OCI-LY1 (cell line): Measurements from ENCODE around the gene UQCC5.

Source experiments
- H2AFZ ChIP-seq: fragments of 200-600 bp; sonication (generic), shearing (Covaris generic); 2 replicates; pipeline ENCODE4 v1.6.0; 2014; ENCODE audit warnings: antibody characterized with exemption, mild to moderate bottlenecking, low read length
- H3F3A ChIP-seq: fragments of 200-600 bp; sonication (generic), shearing (Covaris generic); 2 replicates; pipeline ENCODE4 v1.6.0; 2014; ENCODE audit warnings: mild to moderate bottlenecking, antibody characterized with exemption, low read length, moderate library complexity; ENCODE audit not compliant: insufficient read depth
- H3K27ac ChIP-seq: fragments of 200-600 bp; sonication (generic); 2 replicates; pipeline ENCODE4 v1.5.1; 2014; ENCODE audit warnings: low read length, mixed run types, mild to moderate bottlenecking, low read depth; ENCODE audit not compliant: poor library complexity, severe bottlenecking
- H3K27me3 ChIP-seq: fragments of 200-600 bp; sonication (generic); 2 replicates; pipeline ENCODE4 v1.6.0; 2014; ENCODE audit warnings: antibody characterized with exemption, mild to moderate bottlenecking, low read length, moderate library complexity; ENCODE audit not compliant: insufficient read depth
- H3K36me3 ChIP-seq: fragments of 200-600 bp; sonication (generic); 2 replicates; pipeline ENCODE4 v1.6.1; 2014; ENCODE audit warnings: mild to moderate bottlenecking, antibody characterized with exemption, low read length, moderate library complexity, mixed read lengths; ENCODE audit not compliant: insufficient read depth
- H3K4me1 ChIP-seq: fragments of 200-600 bp; sonication (generic); 2 replicates; pipeline ENCODE4 v1.5.1; 2014; ENCODE audit warnings: mild to moderate bottlenecking, low read length, moderate library complexity; ENCODE audit not compliant: insufficient read depth, severe bottlenecking
- H3K4me2 ChIP-seq: fragments of 200-600 bp; sonication (generic), shearing (Covaris generic); 2 replicates; pipeline ENCODE4 v1.6.1; 2014; ENCODE audit warnings: low read length
- H3K4me3 ChIP-seq: fragments of 200-600 bp; sonication (generic); 2 replicates; pipeline ENCODE4 v1.5.1; 2014; ENCODE audit warnings: low read length, low read depth, mild to moderate bottlenecking, mixed read lengths; ENCODE audit not compliant: poor library complexity, severe bottlenecking
- H3K79me2 ChIP-seq: fragments of 200-600 bp; shearing (Covaris generic); 2 replicates; pipeline ENCODE4 v1.6.1; 2016; ENCODE audit warnings: mixed run types, low read length, mixed read lengths; ENCODE audit not compliant: insufficient read depth
- H3K9ac ChIP-seq: fragments of 200-600 bp; sonication (generic), shearing (Covaris generic); 2 replicates; pipeline ENCODE4 v1.6.1; 2014; ENCODE audit warnings: mild to moderate bottlenecking, low read length, mixed read lengths
- H3K9me2 ChIP-seq: fragments of 200-600 bp; sonication (generic), shearing (Covaris generic); 2 replicates; pipeline ENCODE4 v1.6.1; 2014; ENCODE audit warnings: low read depth, mild to moderate bottlenecking, low read length, mixed read lengths
- H3K9me3 ChIP-seq: fragments of 200-600 bp; shearing (Covaris generic); 2 replicates; pipeline ENCODE4 v1.6.1; 2014; ENCODE audit warnings: low read length, mixed read lengths
- H4K20me1 ChIP-seq: fragments of 200-600 bp; sonication (generic), shearing (Covaris generic); 2 replicates; pipeline ENCODE4 v1.6.0; 2016; ENCODE audit warnings: mild to moderate bottlenecking, low read length; ENCODE audit not compliant: insufficient read depth
- EZH2 ChIP-seq: fragments of 200-600 bp; sonication (generic), shearing (Covaris generic); IDR thresholded peaks from 2 replicates; pipeline ENCODE4 v1.8.0; 2017; ENCODE audit warnings: borderline replicate concordance, mixed run types, mild to moderate bottlenecking, antibody characterized with exemption, low read length, moderate library complexity, mixed read lengths
- TF ChIP-seq, protein P1 (sequence below): fragments of 200-600 bp; sonication (generic), shearing (Covaris generic); IDR thresholded peaks from 2 replicates; pipeline ENCODE4 v1.5.1; 2017; ENCODE audit warnings: mild to moderate bottlenecking, antibody characterized with exemption, low read length, moderate library complexity, mixed read lengths

Gene UQCC5

DNA sequence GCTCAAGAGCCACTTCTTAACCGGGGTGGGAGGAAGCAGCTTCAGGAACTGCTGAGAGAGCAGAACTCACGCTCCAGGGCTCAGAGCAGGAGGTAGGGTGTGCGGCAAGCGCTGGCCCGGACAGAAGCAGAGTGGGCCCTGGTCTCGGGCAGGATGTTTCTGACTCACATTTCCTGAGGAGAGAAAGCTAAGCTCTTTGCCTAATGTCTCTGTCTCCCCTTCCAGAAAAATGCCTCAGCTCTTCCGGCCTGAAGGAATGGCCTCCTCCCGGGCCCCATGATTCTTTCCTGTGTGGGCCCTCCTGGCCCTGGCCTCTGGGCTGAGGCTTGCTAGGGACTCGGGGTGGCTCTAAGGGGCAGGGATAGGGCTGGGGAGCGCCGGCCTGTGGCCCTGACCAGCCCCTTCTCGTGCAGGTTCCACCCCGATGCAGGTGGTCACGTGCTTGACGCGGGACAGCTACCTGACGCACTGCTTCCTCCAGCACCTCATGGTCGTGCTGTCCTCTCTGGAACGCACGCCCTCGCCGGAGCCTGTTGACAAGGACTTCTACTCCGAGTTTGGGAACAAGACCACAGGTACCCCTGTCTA, 45.4 kb upstream of the UQCC5 start:
- peaks cover 68% of the 10 kb centered on the region; the same call in 1 of the 2 replicates for H3K36me3 ChIP-seq
- no peaks in the 10 kb centered on the region for H3K79me2 ChIP-seq
- no peak overlapping the region for H2AFZ ChIP-seq
- no peak for TF ChIP-seq EZH2
- TF ChIP-seq, protein P1, sequence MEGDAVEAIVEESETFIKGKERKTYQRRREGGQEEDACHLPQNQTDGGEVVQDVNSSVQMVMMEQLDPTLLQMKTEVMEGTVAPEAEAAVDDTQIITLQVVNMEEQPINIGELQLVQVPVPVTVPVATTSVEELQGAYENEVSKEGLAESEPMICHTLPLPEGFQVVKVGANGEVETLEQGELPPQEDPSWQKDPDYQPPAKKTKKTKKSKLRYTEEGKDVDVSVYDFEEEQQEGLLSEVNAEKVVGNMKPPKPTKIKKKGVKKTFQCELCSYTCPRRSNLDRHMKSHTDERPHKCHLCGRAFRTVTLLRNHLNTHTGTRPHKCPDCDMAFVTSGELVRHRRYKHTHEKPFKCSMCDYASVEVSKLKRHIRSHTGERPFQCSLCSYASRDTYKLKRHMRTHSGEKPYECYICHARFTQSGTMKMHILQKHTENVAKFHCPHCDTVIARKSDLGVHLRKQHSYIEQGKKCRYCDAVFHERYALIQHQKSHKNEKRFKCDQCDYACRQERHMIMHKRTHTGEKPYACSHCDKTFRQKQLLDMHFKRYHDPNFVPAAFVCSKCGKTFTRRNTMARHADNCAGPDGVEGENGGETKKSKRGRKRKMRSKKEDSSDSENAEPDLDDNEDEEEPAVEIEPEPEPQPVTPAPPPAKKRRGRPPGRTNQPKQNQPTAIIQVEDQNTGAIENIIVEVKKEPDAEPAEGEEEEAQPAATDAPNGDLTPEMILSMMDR: no peak
- no peak overlapping the region for H3K4me2 ChIP-seq
- H3K9me2 ChIP-seq: no peaks in the 10 kb centered on the region
- H3K4me1 ChIP-seq: no peaks in the 10 kb centered on the region
- H3K27me3 ChIP-seq: no peaks in the 10 kb centered on the region
- no peaks in the 10 kb centered on the region for H4K20me1 ChIP-seq
- no peak overlapping the region for H3K27ac ChIP-seq
- no peak overlapping the region for H3K9ac ChIP-seq
- no peaks in the 10 kb centered on the region for H3K9me3 ChIP-seq
- H3F3A ChIP-seq: no peaks in the 10 kb centered on the region
- no peak overlapping the region for H3K4me3 ChIP-seq

DNA sequence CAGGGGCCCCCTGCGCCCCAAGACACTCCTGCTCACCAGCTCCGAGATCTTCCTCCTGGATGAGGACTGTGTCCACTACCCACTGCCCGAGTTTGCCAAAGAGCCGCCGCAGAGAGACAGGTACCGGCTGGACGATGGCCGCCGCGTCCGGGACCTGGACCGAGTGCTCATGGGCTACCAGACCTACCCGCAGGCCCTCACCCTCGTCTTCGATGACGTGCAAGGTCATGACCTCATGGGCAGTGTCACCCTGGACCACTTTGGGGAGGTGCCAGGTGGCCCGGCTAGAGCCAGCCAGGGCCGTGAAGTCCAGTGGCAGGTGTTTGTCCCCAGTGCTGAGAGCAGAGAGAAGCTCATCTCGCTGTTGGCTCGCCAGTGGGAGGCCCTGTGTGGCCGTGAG, 44.3 kb upstream of the UQCC5 start:
- no peak overlapping the region for H3K9ac ChIP-seq
- no peak overlapping the region for H3K27ac ChIP-seq
- no peak overlapping the region for H2AFZ ChIP-seq
- no peaks in the 10 kb centered on the region; the same call in 1 of the 2 replicates for H3K27me3 ChIP-seq
- H3K4me3 ChIP-seq: no peak overlapping the region
- no peak overlapping the region for H3K4me2 ChIP-seq
- H3K9me2 ChIP-seq: no peaks in the 10 kb centered on the region
- H3K9me3 ChIP-seq: no peaks in the 10 kb centered on the region
- H3K79me2 ChIP-seq: no peaks in the 10 kb centered on the region
- H4K20me1 ChIP-seq: no peaks in the 10 kb centered on the region
- H3K4me1 ChIP-seq: no peaks in the 10 kb centered on the region
- TF ChIP-seq EZH2: no peak
- TF ChIP-seq, protein P1: no peak
- peaks cover 58% of the 10 kb centered on the region; the same call in 1 of the 2 replicates for H3K36me3 ChIP-seq
- no peaks in the 10 kb centered on the region for H3F3A ChIP-seq

DNA sequence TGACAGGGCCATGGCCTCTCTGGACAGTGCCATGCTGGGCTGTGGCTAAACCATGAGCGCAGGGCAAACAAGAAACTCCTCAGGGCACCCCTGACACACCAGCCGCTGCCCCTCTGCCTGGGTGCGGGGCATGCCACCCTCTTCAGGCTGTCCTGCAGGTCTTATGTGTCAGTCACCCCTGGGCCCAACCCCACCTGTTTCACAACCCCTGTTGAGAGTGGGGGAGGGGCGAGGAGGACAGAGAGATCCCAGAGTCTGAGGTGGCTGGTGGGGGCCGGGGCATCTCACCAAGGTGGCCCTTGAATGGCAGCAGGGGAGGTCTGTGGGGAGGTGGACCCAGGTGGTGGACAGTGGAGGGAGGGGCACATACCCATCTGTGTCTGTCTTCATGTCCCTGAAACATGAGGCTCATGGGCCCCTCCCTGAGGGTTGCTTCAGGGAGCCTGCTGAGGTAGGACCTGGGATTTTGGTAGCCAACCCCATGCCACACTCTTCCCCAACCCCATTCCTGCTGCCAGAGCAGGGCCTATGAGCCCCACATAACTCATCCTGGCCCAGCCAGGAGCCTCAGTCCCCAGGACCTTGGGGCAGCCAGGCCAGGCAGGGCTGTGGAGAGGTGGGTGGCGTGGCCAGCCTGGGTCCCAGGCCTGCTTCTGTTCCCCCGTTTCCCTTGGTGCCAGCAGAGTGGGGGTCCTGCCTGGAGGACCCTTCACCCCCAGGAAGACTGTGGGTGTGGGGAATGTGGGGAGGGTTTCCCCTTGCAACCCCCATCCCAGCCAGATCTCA, 43.0 kb upstream of the UQCC5 start:
- H3K79me2 ChIP-seq: no peaks in the 10 kb centered on the region
- TF ChIP-seq EZH2: no peak
- TF ChIP-seq, protein P1: no peak
- no peaks in the 10 kb centered on the region for H3K9me3 ChIP-seq
- no peak overlapping the region for H3K9ac ChIP-seq
- H3K9me2 ChIP-seq: no peaks in the 10 kb centered on the region
- no peaks in the 10 kb centered on the region; the same call in 1 of the 2 replicates for H3K27me3 ChIP-seq
- H3K4me1 ChIP-seq: no peaks in the 10 kb centered on the region
- H4K20me1 ChIP-seq: no peaks in the 10 kb centered on the region
- H2AFZ ChIP-seq: no peak overlapping the region
- no peaks in the 10 kb centered on the region for H3F3A ChIP-seq
- H3K4me3 ChIP-seq: no peak overlapping the region
- H3K36me3 ChIP-seq: peaks cover 46% of the 10 kb centered on the region; the same call in 1 of the 2 replicates
- H3K4me2 ChIP-seq: no peak overlapping the region
- H3K27ac ChIP-seq: no peak overlapping the region
